Smooth muscle cell of the pulmonary artery (primary cell): ENCODE results near the gene C9orf78. TPM values are rescaled to one million over a fixed set of nuclear protein-coding genes. Genes with fewer than 3 reads are reported as not detected.

ENCODE experiments used
- total RNA-seq: library from RNA; depleted of rRNA; stranded (reverse); fragments of >200 nt; gene quantifications from 2 replicates; pipeline ENCODE4 v1.2.3, GENCODE V29; 2014

The C9orf78 gene, protein sequence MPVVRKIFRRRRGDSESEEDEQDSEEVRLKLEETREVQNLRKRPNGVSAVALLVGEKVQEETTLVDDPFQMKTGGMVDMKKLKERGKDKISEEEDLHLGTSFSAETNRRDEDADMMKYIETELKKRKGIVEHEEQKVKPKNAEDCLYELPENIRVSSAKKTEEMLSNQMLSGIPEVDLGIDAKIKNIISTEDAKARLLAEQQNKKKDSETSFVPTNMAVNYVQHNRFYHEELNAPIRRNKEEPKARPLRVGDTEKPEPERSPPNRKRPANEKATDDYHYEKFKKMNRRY
- total RNA-seq, result 26.6 and 33.7 TPM in 2 replicates

GRCh38 chr9:129835128-129835859 lies at the start of gene C9orf78, which contains the start of gene USP20:
Gene C9orf78, minus strand, starts transcription at chr9:129835275. Its CDS starts 54 bp downstream, at chr9:129835221.
Gene USP20, plus strand, starts transcription at chr9:129835458. Its CDS starts 17,098 bp downstream, at chr9:129852556.

GRCh38 chr9:129823935-129824601 lies 11.0 kb downstream of the C9orf78 start, which contains the start of gene TOR1A:
Gene TOR1A, minus strand, starts transcription at chr9:129824136. Its CDS starts 51 bp downstream, at chr9:129824085.

GRCh38 chr9:129802833-129803675 lies 32.0 kb downstream of the C9orf78 start, which contains the start of gene TOR1B:
Gene TOR1B, plus strand, starts transcription at chr9:129803184. Its CDS starts 29 bp downstream, at chr9:129803213.

Other genes starting within 250 kb of the C9orf78 start
- gene C9orf50, start 214.2 kb downstream of the C9orf78 start, total RNA-seq, result 0.26 and 0.33 TPM in 2 replicates
- gene NTMT1, start 209.1 kb downstream of the C9orf78 start, total RNA-seq, result 31.7 and 32.8 TPM in 2 replicates
- 20.3 and 26.2 TPM in 2 replicates for gene ASB6, start 193.1 kb downstream of the C9orf78 start, total RNA-seq
- gene PRRX2, start 169.6 kb downstream of the C9orf78 start, total RNA-seq, result 11.3 and 17.9 TPM in 2 replicates
- 6.5 and 21.0 TPM in 2 replicates for gene PTGES, start 82.2 kb downstream of the C9orf78 start, total RNA-seq
- 51.9 and 55.1 TPM in 2 replicates for gene TOR1B, start 32.1 kb downstream of the C9orf78 start, total RNA-seq
- gene TOR1A, start 11.1 kb downstream of the C9orf78 start, total RNA-seq, result 35.0 and 39.6 TPM in 2 replicates
- 14.4 and 17.7 TPM in 2 replicates for gene USP20, start 183 bp upstream of the C9orf78 start, total RNA-seq
- gene FNBP1, start 207.9 kb upstream of the C9orf78 start, total RNA-seq, result 41.9 and 49.1 TPM in 2 replicates
- gene GPR107, start 218.6 kb upstream of the C9orf78 start, total RNA-seq, result 43.2 and 46.1 TPM in 2 replicates